Stimulated activated CD4-positive, alpha-beta T cell treated with anti-CD3 and anti-CD28 coated beads, Interleukin-15, amount 100 ng/mL, for 1 hour (primary cell): ENCODE data around the gene RAPGEF3.

ENCODE experiments used
- DNase-seq, 2 donors: peaks; one replicate each; pipeline ENCODE4 v3.0.0-alpha.2; 2020; ENCODE audit warnings: low read depth in 1 of 2, low spot score in 1 of 2

RAPGEF3 gene

GRCh38 chr12:47790676-47791350 is 32.1 kb upstream of the RAPGEF3 start:
- DNase-seq = no peak

GRCh38 chr12:47789712-47790489 is 31.2 kb upstream of the RAPGEF3 start:
- DNase-seq = no peak

- no peak for DNase-seq
Measured at GRCh38 chr12:47789141-47789540, 30.5 kb upstream of the RAPGEF3 start.

- no peak for DNase-seq
Measured at GRCh38 chr12:47787596-47788319, 29.1 kb upstream of the RAPGEF3 start.

- no peak for DNase-seq
Measured at GRCh38 chr12:47786662-47787280, 28.1 kb upstream of the RAPGEF3 start.

- no peak for DNase-seq
Measured at GRCh38 chr12:47785887-47786661, 27.4 kb upstream of the RAPGEF3 start.

GRCh38 chr12:47785036-47785886 is 26.6 kb upstream of the RAPGEF3 start:
- no peak for DNase-seq

- no peak for DNase-seq
Measured at GRCh38 chr12:47783821-47784819, 25.4 kb upstream of the RAPGEF3 start.

GRCh38 chr12:47783024-47783755 is 24.5 kb upstream of the RAPGEF3 start:
- no peak for DNase-seq

- DNase-seq = no peak
Measured at GRCh38 chr12:47782372-47782770, 23.7 kb upstream of the RAPGEF3 start.

GRCh38 chr12:47781479-47782371 is 23.0 kb upstream of the RAPGEF3 start:
- no peak for DNase-seq

GRCh38 chr12:47779943-47780504 is 21.3 kb upstream of the RAPGEF3 start:
- no peak for DNase-seq

GRCh38 chr12:47779301-47779942 is 20.7 kb upstream of the RAPGEF3 start:
- DNase-seq = peak; percentile 86 to 93

GRCh38 chr12:47778881-47779280 is 20.2 kb upstream of the RAPGEF3 start:
- DNase-seq = no peak

- DNase-seq = no peak
Measured at GRCh38 chr12:47777741-47778558, 19.3 kb upstream of the RAPGEF3 start.
